Stomach (tissue), 9 donors: Measurements from ENCODE around the gene ZNFX1. TPM values are rescaled to one million over a fixed set of nuclear protein-coding genes. Genes with fewer than 3 reads are reported as not detected.
"Not testable (repeated sequence)": the region's sequence is repeated elsewhere in the genome, so short reads cannot be mapped to it uniquely, and the experiment has no call there.

Experiments
- DNase-seq, 2 donors: peaks; one replicate each; pipeline versions ENCODE4 v3.0.0 to v3.0.0-alpha.2; 2013 to 2019
- H3K27ac ChIP-seq, 5 donors: fragments of 200-600 bp in 4 of 5; sonication (generic) in 4 of 5; one replicate each; pipeline ENCODE4 v1.5.1; 2013 to 2019; ENCODE audit warnings: mild to moderate bottlenecking in 1 of 5, moderate library complexity in 1 of 5
- H3K27me3 ChIP-seq, 3 donors: fragments of 200-600 bp; sonication (generic); one replicate each; pipeline ENCODE4 v1.5.1; 2017 to 2019; ENCODE audit warnings: mixed run types in 1 of 3
- H3K36me3 ChIP-seq, 4 donors: fragments of 200-600 bp; sonication (generic); 1 replicate in 3 of 4; 2 replicates in 1 of 4; pipeline ENCODE4 v1.5.1; 2016 to 2019
- H3K4me1 ChIP-seq, 4 donors: fragments of 200-600 bp; sonication (generic); one replicate each; pipeline ENCODE4 v1.5.1; 2016 to 2019
- H3K4me3 ChIP-seq, 4 donors: fragments of 200-600 bp; sonication (generic) in 3 of 4; one replicate each; pipeline ENCODE4 v1.5.1; 2016 to 2019; ENCODE audit warnings: mild to moderate bottlenecking in 1 of 4
- H3K9me3 ChIP-seq, 4 donors: fragments of 200-600 bp; sonication (generic); one replicate each; pipeline ENCODE4 v1.5.1; 2016 to 2019
- EP300 ChIP-seq: sonication (generic); formaldehyde crosslinking; IDR thresholded peaks from one replicate; pipeline ENCODE4 v1.6.1; 2017; ENCODE audit warnings: antibody characterized with exemption
- POLR2A ChIP-seq, 4 donors: fragments of 450-650 bp; IDR thresholded peaks; one replicate each; pipeline ENCODE4 v1.6.1; 2016; ENCODE audit warnings: antibody characterized with exemption in 4 of 4, control low read depth in 2 of 4, mild to moderate bottlenecking in 1 of 4, moderate library complexity in 1 of 4
- POLR2AphosphoS5 ChIP-seq, 3 donors: sonication (generic); formaldehyde crosslinking; IDR thresholded peaks; one replicate each; pipeline ENCODE4 v1.6.1; 2016; ENCODE audit warnings: antibody characterized with exemption in 3 of 3
- WGBS, 5 donors: extraction: QIAGEN DNeasy Blood & Tissue Kit in 3 of 5; methylation state at CpG; one replicate each; pipeline versions ENCODE4 v1.1.5 to v1.1.7; 2013 to 2018; 5-methylcytosine and 5-hydroxymethylcytosine counted together
- intact Hi-C: fragments of 100-400 bp; cut with DNase I; formaldehyde crosslinking; loops from one replicate; pipeline ENCODE4 v1.15.1; 2023; ENCODE audit warnings: low total_unique reads
- polyA plus RNA-seq, 3 donors: library from polyadenylated mRNA; stranded (reverse); fragments of 200-250 nt; gene quantifications; one replicate each; pipeline ENCODE4 v1.2.3, GENCODE V29; 2013
- total RNA-seq, 5 donors: library from RNA; depleted of rRNA; stranded (reverse); fragments of >200 nt; gene quantifications; one replicate each; pipeline versions ENCODE4 v1.1.0 to v1.2.3, GENCODE V29; 2014 to 2016
- TF ChIP-seq, protein P1 (sequence below), 7 experiments: fragments of 450-650 bp in 4 of 7; fragments of 200-600 bp in 3 of 7; sonication (generic) in 3 of 7; IDR thresholded peaks; one replicate each; pipeline ENCODE4 v1.5.1; 2016 to 2019; ENCODE audit warnings: antibody characterized with exemption in 7 of 7, control low read depth in 2 of 7, mild to moderate bottlenecking in 1 of 7
- donor health status: healthy with polysubstance abuse.
- donor health status: Bipolar disorder and iron deficiency.
- donor health status: healthy.

ZNFX1 gene
- total and polyA plus RNA-seq, 8 donors = 5.2 to 29.6 (median 15.9) TPM

DNA sequence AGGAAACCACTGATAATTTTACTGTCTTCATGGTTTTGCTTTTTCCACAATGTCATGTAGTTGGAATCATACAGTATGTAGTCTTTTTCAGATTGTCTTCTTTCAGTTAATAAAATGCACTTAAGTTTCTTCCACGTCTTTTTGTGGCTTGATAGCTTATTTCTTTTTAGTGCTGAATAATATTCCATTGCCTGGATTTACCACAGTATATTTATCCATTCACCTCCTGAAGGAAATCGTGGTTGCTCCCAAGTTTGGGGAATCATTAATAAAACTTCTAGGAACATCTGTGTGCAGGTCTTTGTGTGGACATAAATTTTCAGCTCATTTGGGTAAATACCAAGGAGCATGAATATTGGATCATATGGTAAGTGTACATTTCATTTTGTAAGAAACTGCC lies 38.8 kb upstream of the ZNFX1 start:
- TF ChIP-seq, protein P1, sequence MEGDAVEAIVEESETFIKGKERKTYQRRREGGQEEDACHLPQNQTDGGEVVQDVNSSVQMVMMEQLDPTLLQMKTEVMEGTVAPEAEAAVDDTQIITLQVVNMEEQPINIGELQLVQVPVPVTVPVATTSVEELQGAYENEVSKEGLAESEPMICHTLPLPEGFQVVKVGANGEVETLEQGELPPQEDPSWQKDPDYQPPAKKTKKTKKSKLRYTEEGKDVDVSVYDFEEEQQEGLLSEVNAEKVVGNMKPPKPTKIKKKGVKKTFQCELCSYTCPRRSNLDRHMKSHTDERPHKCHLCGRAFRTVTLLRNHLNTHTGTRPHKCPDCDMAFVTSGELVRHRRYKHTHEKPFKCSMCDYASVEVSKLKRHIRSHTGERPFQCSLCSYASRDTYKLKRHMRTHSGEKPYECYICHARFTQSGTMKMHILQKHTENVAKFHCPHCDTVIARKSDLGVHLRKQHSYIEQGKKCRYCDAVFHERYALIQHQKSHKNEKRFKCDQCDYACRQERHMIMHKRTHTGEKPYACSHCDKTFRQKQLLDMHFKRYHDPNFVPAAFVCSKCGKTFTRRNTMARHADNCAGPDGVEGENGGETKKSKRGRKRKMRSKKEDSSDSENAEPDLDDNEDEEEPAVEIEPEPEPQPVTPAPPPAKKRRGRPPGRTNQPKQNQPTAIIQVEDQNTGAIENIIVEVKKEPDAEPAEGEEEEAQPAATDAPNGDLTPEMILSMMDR (IDR thresholded peaks at IDR 0.05) = no peak
- no peak for TF ChIP-seq POLR2AphosphoS5 (IDR thresholded peaks at IDR 0.05)
- Histone ChIP-seq H3K27me3 (peaks cover 0 to 65% (median 35%) of the 10 kb centered on the region in 3 donors), H3K4me3 (no peak overlapping the region), H3K36me3 (no peaks in the 10 kb centered on the region), H3K4me1 (peaks cover 9 to 19% (median 16%) of the 10 kb centered on the region in 4 donors), H3K9me3 (no peaks in the 10 kb centered on the region), H3K27ac (no peak overlapping the region)
- 42 to 84% (median 81%) methylated on average over 2 of the region's 2 CpGs for WGBS, 5 donors
- DNase-seq = no peak
- intact Hi-C loops = no loop called here

DNA sequence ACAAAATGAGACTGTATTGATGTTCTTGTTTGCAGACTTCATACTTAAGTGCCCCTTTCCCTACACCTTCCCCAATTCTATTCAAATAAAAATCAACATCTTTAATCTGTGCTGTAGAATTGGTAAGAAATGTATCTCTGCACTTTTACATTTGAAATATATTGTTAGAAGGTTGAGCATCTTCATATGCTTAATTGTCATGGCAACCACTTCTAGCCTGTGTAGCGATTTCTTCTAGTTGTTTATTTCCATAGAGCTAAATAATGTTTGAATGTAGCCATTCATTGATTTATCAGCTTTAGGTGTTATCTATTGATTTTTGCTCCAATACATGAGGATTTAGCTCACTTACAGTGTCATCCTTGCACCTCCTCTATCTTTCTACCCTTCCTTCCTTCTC lies 37.7 kb upstream of the ZNFX1 start:
- H3K9me3 ChIP-seq = no peaks in the 10 kb centered on the region
- no peaks in the 10 kb centered on the region for H3K36me3 ChIP-seq
- 57 to 76% (median 66%) methylated on average over 1 of the region's 1 CpG for WGBS, 5 donors
- TF ChIP-seq EP300 (no peak), POLR2AphosphoS5 (IDR thresholded peaks at IDR 0.05) (no peak), POLR2A (IDR thresholded peaks at IDR 0.05) (no peak)
- TF ChIP-seq, protein P1 (IDR thresholded peaks at IDR 0.05) = no peak
- peaks cover 0 to 54% (median 30%) of the 10 kb centered on the region in 3 donors for H3K27me3 ChIP-seq
- no peak for DNase-seq
- no peak overlapping the region for H3K4me3 ChIP-seq
- no peak overlapping the region for H3K27ac ChIP-seq
- intact Hi-C loops = no loop called here
- peaks cover 9 to 19% (median 16%) of the 10 kb centered on the region in 4 donors for H3K4me1 ChIP-seq

DNA sequence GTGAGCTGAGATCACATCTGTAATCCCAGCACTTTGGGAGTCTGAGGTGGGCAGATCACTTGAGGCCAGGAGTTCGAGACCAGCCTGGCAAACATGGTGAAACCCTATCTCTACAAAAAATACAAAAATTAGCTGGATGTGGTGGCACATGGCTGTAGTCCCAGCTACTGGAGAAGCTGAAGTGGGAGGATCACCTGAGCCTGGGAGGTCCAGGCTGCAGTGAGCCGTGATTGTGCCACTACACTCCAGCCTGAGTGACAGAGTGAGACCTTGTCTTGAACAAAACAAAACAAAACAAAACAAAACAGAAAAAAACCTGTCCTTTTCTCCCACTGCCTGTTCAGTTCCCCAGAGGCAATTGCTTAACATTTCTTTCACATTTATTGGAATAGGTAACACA lies 36.2 kb upstream of the ZNFX1 start:
- WGBS, 5 donors = 46 to 71% (median 62%) methylated on average over 2 of the region's 2 CpGs
- H3K36me3 ChIP-seq, H3K27ac ChIP-seq, intact Hi-C loops, H3K9me3 ChIP-seq, DNase-seq, H3K4me3 ChIP-seq: not testable (repeated sequence)
- Histone ChIP-seq H3K4me1 (peaks cover 9 to 12% (median 11%) of the 10 kb centered on the region in 4 donors), H3K27me3 (peaks cover 0 to 38% (median 17%) of the 10 kb centered on the region in 3 donors)

DNA sequence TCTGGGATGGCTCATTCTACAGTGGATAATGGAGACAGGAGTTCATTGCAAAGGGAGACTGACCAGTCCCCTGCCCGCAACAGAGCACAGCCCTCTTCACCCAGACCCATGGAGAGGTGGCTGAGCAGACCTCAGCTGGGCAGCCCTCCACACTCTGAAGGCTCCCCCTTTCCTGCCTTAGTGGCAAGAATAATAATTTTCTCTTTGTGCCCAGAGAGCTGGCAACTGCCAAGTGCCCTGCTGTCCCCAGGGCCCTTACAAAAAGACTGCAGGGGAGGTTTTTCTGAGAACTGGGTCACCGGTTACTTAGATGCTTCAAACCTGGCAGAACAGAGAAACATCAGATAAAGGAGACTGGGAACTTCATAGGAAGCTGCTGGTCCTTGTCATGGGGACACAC lies 35.4 kb upstream of the ZNFX1 start:
- TF ChIP-seq EP300 = no peak
- TF ChIP-seq, protein P1 (IDR thresholded peaks at IDR 0.05) = no peak
- TF ChIP-seq POLR2A (IDR thresholded peaks at IDR 0.05) = no peak
- no peak for TF ChIP-seq POLR2AphosphoS5 (IDR thresholded peaks at IDR 0.05)
- H3K4me1 ChIP-seq = peaks cover 2 to 4% (median 4%) of the 10 kb centered on the region in 4 donors
- H3K9me3 ChIP-seq = no peaks in the 10 kb centered on the region
- H3K27ac ChIP-seq = no peak overlapping the region
- WGBS, 5 donors = 67 to 86% (median 78%) methylated on average over 2 of the region's 2 CpGs
- peaks cover 0 to 31% (median 9%) of the 10 kb centered on the region in 3 donors for H3K27me3 ChIP-seq
- no peaks in the 10 kb centered on the region for H3K36me3 ChIP-seq
- no peak overlapping the region for H3K4me3 ChIP-seq
- no peak for DNase-seq
- intact Hi-C loops = no loop called here

DNA sequence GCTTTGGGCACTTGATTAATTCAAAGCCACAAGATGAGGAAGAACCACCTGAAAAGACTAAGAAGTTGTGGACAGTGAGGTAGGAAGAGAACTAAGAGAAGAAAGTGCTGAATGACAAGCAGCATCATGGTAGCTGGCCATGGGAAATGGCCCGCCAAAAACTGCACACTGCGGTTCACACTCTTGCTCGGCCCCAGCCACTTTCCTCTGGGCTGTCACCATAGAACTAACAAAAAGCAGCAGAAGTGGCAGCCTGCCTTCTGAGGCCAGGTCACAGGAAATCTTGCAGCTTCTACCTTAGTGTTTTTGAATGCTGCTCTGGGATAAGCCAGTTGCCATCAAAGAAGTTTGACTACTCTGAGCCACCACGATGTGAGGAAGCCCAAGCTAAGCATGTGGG lies 34.8 kb upstream of the ZNFX1 start:
- intact Hi-C loops = no loop called here

More for the DNA sequence above, 34.8 kb upstream of the ZNFX1 start:
- 81 to 93% (median 86%) methylated on average over 4 of the region's 4 CpGs for WGBS, 5 donors
- no peak for DNase-seq
- no peaks in the 10 kb centered on the region for H3K4me1 ChIP-seq
- H3K4me3 ChIP-seq = no peak overlapping the region
- no peaks in the 10 kb centered on the region for H3K9me3 ChIP-seq
- no peak overlapping the region for H3K27ac ChIP-seq
- peaks cover 0 to 25% (median 5%) of the 10 kb centered on the region in 3 donors for H3K27me3 ChIP-seq
- TF ChIP-seq EP300 (no peak), POLR2A (IDR thresholded peaks at IDR 0.05) (no peak), POLR2AphosphoS5 (IDR thresholded peaks at IDR 0.05) (no peak)
- TF ChIP-seq, protein P1 (IDR thresholded peaks at IDR 0.05) = no peak
- H3K36me3 ChIP-seq = no peaks in the 10 kb centered on the region
